ENCODE data around the gene OR5K3.
"Not testable (repeated sequence)": the region's sequence is repeated elsewhere in the genome, so short reads cannot be mapped to it uniquely, and the experiment has no call there.

The OR5K3 gene, protein sequence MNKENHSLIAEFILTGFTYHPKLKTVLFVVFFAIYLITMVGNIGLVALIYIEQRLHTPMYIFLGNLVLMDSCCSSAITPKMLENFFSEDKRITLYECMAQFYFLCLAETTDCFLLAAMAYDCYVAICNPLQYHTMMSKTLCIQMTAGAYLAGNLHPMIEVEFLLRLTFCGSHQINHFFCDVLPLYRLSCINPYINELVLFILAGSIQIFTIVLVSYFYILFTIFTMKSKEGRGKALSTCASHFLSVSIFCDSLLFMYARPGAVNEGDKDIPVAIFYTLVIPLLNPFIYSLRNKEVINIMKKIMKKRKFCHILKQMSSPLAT

DNA sequence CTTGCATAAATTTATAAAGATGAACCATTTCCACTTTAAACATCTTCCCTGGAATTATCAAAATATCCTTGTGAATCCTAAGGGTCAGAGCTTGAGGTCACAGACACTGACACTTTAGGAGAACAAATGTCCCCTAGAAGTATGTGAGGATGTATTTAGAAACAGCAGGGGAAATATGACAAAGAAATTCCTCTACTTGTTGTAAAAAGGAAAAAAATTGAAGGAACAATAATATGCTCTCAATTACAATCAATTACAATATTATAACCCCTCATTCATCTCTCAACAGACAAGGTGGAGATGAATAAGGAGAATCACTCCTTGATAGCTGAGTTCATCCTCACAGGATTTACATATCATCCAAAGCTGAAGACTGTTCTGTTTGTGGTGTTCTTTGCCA, at the start of gene OR5K3:
Gene OR5K3, plus strand, starts transcription at position 301 of the 400 bp plus-strand sequence. Its CDS starts 0 bp downstream, at position 301.
- no peak for DNase-seq

DNA sequence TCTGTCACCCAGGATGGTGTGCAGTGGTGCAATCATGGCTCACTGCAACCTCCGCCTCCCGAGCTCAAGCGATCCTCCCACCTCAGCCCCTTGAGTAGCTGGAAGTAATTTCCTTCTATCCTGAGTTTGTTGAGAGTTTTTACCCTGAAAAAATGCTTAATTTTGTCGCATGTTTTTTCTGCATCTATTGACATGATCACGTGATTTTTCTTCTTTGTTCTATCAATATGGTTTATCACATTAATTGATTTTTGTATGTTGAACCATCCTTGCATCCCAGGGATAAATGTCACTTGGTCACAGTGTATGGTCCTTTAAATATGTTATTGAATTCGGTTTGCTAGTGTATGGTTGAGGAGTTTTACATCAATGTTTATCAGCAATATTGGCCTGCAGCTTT, 48.7 kb upstream of the OR5K3 start:
- no peak for DNase-seq

DNA sequence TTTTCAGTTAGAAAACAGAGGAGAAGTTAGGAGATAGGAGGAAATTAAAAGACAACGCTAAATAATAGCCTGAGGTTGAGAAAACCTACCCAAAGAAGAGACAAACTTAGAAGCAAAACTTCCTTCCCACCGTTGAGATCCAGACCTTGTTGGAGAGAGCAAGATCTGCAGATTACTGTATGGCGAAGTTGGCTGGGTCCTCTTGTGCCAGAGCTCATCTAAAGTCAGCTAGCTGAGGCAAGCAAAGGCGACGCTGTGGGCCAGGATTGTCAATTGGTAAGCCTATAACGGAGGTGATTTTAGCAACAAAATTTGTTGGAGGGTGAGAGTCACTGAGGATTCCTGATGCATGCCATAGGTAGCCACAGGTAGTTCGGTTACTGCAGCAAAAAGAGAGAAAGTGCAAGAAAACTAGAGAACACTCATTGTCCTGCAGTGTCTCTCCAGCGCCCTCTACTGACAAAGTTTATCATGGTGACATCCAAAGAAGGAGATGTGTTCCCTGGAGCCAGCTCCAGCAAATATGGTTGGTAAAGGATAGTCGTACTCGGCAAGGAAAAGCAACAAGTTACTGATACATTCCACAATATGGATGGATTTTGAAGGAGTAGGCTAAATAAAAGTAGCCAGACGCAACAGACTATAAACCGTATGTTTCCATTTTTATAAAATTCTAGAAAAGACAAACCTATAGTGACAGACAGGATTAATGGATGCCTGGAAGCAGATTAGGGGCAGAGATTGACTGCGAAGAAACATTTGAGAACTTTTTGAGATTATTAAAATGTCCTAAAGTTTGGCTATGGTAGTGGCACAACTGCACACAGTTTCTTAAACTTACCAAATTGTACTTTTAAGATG, 46.6 kb upstream of the OR5K3 start:
- no peak for DNase-seq

DNA sequence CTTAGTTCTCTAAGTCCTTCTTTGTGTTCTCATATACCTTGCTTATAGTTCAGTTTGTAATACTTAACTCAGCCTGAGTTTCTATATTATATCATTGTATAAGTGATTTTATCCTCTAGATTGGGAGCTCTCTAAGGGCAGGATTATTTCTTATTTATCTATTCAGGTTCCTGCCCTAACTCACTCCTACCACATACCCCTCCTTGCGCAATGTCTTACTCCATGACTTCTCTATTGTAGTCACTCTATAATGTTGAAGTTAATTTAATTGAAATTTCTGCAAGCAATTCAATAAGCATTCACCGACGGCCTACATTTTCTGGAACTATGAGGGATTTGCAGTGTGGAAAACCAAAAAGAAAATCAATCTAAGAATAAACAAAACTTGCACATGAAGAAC, 40.4 kb upstream of the OR5K3 start:
- no peak for DNase-seq

DNA sequence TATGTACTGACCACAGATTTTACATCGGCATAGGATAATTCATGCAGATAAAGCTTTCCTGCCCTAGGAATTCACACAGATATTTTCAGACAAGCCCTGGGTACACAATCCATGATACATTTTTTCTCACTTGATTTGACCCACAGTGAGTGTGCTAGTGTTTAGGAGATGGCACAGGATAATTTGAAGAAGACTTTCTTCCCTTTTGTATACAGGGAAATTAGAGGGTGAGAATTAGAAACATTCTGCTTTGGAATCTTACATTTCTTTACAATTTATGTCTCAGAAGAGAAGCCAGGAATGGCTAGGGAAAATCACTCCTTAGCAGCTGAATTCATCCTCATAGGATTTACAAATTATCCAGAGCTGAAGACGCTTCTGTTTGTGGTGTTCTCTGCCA, 36.9 kb upstream of the OR5K3 start, which contains the start of gene OR5K4:
Gene OR5K4, plus strand, starts transcription at position 301 of the 400 bp plus-strand sequence. Its CDS starts 0 bp downstream, at position 301.
- DNase-seq, result no peak

DNA sequence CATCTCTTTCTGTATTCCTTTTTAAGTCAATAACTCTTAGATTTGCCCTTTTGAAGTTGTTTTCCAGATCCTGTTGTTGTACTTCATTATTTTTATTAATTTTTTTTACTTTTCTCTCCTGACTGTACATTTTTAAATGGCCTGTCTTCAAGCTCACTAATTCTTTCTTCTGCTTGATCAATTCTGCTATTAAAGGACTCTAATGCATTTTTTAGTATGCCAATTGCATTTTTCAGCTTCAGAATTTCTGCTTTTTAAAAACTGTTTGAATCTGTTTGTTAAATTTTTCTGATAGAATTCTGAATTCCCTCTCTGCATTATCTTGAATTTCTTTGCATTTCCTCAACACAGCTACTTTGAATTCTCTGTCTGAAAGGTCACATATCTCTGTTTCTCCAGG, 31.2 kb upstream of the OR5K3 start:
- DNase-seq, result no peak

DNA sequence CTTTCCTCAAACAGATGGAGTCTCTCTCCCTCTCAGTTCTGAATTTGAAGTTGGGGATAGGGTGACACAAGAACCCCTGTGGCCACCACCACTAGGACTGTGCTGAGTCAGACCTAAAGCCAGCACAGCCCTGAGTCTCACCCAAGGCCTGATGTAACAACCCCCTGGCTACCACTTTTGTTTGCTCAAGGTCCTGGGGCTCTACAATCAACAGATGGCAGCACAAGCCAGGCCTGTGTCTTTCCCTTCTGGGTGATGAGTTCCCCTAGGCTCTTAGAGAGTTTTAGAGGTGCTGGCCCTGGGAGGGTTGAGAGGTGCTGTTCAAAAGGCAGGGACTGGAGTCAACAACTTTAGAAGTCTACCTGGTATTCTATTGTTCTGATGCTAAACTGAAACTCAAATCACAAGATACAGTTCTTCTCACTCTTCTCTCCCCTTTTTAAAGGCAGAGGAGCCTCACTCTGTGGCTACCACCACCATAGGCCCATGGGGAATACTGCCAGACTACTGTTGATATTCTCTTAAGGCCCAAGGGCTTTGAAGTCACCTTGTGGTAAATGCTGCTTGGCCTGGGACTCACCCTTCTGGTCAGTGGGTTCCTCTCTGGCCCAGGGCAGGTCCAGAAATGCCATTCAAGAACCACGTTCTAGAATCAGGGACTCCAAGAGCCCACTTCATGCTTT, 30.3 kb upstream of the OR5K3 start:
- peak; percentile 3 for DNase-seq

DNA sequence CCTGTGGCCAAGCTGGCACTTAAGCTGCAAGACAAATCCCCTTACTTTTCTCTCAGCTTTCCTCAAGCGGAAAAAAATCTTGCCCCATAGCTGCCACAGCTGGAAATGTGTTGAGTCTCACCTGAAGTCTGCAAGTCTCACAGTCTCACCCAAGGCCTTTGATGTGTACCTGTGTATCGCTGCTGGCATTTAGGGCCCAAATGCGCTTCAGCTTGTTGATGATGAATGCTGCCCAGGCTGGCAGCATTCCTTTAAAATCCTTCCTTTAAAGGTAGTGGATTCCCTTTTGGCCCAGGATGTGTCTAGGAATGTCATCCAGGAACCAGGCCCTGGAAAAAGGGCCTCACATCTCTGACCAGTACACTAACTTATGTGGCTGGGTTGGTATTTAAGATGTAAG, 29.8 kb upstream of the OR5K3 start:
- no peak for DNase-seq

DNA sequence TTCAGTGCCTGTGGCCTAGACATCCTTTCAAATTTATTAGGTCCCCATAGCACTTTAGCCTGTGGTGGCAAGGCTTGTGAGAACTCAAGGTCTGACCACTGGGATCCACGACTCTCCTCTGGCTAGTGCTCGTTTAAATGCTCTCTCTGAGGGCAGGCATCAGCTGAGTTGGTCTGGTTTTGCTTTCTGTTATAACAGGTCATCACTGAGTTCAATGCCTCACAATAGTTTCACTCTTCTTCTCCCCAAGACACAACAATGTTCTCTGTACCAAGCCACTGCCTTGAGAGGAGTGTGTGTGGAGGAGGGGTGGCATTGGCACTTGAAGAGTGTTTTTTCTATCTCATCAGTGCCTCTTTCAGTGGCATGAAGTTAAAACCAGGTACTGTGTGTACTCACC, 29.2 kb upstream of the OR5K3 start:
- DNase-seq, result no peak

DNA sequence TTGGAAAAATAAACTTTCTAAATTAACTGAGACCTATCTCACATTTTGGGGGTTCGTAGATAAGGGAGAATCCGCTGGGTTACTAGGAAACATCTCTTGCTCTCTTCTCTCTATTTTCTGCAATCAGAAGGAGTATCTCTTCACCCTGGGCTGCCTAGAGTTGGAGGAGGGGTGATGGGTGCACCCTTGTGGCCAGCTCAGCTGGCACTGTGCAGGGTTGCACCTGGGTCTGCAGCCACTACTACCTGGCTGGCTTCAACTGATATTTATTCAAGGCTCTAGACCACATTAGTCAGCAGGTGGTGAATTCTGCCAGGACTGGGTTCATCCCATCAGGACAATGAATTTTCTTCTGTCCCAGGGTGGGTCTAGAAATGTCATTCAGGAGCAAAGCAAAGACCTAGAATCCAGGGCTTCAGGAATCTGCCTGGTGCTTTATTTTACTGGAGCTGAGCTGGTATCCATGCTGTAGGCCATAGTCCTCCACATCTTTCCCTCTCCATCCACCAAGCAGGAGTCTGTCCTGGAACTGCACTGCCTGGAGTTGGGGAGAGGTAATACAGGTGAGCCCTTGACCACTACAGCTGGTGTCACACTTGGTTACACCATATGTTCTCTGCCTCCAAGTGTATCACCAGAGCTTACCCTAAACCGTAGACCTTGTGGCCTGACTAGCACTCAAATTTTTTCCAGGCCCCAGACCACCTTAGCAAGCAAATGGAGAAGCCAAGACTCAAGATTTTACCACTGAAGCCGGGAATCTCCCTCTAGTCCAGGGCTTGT, 22.8 kb upstream of the OR5K3 start:
- DNase-seq, result no peak

DNA sequence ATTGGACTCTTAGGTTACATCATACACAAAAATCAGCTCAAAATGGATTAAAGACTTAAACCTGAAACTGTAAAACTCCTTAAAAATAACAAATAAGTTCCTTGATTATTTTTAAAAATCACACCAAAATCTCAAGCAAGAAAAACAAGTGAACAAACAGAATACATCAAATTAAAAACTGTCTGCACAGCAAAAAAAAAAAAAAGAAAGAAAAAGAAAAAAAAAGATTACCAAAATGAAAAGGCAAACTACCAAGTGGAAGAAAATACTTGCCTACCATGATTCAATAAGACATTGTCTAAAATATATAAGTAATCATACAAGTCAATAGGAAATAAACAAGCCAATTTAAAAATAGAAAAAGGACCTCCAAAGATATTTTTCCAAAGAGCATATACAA, 19.3 kb upstream of the OR5K3 start:
- DNase-seq, result no peak

DNA sequence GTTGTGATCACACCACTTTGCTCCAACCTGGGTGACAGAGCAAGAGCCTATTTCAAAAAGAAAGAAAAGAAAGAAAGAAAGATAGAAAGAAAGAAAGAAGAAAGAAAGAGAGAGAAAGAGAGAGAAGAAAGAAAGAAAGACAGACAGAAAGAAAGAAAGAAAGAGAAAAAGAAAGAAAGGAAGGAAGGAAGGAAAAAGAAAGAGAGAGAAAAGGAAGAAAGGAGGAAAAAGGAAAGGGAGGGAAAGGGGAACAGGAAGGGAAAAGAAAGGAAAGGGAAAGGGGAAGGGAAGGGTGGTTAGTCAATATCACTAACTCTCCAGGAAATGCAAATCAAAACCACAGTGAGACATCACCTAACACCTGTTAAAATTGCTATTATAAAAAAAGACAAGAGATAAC, 18.6 kb upstream of the OR5K3 start:
- DNase-seq, result no peak

DNA sequence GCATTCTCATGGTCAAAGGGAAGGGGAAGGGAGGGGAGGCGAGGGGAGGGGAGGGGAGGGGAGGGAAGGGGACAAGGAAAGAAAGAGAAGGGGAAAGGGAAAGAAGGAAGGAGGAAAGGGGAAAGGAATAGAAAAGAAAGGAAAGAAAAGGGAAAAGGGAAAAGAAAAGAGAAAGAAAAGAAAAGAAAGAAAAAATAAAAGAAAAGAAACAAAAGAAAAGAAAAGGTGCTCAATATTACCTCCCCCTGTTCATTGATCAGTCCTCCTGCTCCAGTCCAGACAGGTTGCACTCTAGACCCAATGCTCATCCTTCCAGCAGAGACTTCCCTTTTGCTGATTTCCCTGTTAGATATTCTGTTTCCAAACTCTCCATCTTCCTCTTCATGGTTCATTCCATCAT, 18.0 kb upstream of the OR5K3 start:
- no peak for DNase-seq

DNA sequence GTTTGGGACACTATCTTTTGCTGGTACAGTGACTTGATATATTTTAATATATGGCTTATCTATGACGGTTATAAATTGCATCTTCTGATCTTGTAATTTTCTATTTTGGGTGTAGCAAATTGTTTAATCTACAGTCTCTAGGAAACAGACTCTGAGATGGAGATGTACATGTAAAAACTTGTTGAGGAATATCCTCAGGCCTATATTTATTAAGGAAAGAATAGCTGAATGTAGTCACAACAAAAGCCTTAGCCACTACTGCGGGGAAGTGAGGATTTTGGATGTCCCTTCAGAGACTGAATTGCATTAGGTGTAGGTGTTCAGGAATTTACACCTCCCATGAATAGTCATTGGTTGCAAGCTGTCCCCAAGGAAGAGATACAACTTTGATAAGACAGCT, 13.8 kb upstream of the OR5K3 start:
- no peak for DNase-seq

DNA sequence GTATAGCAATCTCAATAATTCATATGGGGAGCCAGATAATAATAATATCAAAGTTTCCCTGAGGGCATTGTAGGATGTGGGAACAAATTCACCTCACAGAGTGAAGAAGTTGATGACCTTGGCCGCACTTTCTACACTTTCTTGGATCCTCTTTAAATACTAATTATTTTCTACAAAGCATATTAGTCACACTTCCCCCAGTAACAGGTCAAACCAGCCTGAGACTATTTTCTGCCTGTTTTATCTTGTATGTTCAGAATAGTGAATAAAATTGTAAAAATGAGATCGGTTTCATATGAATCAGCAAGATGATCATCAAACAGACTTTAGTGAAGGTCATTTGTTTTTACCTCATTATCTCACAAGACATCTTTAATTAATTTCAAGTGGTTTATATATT, 2.3 kb upstream of the OR5K3 start:
- DNase-seq, result no peak

DNA sequence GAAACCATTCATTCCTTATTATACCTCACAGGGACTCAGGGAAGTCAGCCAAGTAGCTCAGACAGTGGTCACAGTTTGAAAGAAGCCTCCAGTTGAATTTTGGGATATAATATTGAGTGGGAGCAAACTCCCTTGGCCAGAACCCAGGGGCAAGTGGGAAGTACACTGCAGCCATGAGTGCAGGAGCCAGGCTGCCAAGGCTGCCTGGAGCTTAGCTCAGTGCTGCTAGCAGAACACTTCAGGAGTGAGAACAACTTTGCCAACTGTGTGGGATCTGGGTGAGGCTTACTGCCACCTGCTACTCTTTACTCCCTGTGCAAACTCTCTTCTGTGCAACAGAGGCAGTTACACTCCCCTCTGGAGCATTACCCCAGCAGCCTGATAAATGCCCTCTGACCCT, 4.6 kb downstream of the OR5K3 start:
- no peak for DNase-seq

DNA sequence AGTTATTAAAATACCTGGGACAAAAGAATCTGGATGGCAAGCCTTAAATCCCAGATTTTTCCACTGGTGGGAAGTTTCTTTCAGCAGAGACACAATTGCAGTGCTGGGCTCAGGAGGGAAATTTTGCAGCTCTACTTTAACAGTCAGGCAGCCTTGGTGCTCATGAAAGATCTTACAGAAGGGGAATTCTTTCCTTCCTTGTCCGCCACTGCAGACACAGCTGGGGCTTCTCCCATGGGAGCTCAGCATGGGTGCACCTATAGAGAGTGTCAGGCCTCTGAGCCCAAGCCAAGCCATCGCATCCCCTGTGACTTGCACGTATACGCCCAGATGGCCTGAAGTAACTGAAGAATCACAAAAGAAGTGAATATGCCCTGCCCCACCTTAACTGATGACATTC, 6.0 kb downstream of the OR5K3 start:
- not testable (repeated sequence) for DNase-seq

DNA sequence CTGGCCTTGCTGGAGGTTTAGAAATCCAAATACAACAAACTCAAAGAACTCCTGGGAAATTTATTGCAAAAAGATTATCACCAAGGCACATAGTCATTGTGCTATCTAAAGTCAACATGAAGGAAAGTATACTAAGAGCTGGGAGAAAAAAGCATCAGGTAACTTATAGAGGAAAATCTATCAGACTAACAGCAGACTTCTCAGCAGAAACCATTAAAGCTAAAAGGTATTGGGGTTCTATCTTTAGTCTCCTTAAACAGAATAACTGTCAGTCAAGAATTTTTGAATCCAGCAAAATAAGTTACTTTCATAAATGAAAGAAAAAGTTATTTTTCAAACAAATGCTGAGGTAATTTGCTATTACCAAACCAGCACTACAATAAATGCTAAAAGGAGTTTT, 8.0 kb downstream of the OR5K3 start:
- DNase-seq, result no peak

DNA sequence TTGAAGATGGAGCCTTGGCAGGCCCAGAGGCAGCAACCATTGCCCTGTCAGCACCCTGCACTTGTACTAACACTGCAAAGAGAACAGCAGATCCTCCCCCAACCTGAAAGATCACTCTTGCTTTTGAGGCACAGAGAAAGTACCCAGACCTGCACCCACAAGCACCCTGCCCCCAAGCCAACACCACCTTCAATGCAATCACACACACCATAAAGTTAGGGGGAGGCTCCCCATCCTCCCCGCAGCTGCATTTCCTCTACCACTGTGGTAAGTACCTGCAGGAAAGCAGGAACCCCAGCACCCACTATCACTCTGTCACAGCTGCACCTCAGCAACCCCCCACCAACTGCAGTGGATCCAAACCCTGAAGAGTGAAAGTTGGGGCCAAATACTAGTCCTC, 12.0 kb downstream of the OR5K3 start:
- no peak for DNase-seq

DNA sequence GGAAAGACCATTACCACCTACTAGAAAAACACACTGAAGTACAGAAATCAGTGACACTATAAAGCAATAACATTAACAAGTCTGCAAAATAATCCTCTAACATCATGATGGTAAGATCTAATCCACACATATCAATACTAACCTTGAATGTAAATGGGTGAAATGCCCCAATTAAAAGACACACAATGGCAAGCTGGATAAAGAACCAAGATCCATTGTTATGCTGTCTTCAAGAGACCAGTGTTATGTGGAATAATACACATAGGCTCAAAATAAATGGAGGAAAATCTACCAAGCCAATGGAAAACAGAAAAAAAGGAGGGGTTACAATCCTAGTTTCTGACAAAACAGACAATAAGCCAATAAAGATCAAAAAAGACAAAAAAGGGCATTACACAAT, 13.5 kb downstream of the OR5K3 start:
- no peak for DNase-seq

DNA sequence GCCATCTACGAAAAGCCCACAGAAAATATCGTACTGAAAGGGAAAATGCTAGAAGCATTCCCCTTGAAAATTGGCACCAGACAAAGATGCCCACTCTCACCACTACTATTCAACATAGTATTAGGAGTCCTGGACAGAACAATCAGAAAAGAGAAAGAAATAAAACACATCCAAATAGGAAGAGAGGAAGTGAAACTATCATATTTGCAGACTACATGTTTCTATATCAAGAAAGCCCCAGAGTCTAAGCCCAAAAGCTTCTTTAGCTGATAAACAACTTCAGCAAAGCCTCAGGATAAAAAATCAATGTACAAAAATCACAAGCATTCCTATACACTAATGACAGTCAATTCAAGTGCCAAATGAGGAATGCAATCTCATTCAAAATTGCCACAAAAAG, 15.6 kb downstream of the OR5K3 start:
- no peak for DNase-seq

DNA sequence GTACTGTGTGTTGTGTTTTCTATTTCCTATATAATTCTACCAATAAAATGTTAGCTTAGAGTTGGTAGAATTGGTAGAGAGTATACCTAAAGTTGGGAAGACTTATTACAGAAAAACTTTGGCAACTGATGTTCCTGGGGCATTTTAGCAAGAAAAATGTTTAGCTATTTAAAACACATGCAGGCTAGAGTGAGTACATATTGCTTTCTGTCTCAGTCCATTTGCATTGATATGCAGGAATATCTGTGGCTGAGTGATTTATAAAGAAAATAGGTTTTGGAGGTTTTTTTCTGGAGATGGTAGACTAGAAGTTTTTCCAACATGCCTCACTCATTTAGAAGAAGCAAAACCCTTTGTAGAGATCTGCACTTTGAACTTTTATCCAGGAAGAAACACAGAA, 42.1 kb downstream of the OR5K3 start:
- no peak for DNase-seq

DNA sequence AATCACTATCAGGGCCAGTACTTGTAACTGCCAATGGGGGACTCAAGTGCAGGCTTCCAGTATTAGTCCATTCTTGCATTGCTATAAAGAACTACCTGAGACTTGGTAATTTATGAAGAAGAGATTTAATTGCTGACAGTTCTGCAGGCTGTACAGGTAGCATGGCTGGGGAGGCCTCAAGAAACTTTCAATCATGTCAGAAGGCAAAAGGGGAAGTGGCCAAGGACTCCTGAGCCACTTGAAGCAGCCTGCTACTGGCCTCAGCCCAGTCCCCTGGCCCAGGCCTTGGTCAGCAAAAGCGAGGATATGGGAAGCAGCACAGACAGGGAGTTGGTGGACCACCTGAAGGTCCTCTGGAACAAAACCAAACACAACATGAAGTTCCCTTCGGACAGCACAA, 43.3 kb downstream of the OR5K3 start:
- no peak for DNase-seq

Data from stimulated activated CD4-positive, alpha-beta T cell treated with anti-CD3 and anti-CD28 coated beads, Interleukin-12 subunit alpha, Interleukin-12 subunit beta, amount 100 ng/mL, for 4 hours (primary cell).